GM12878 (cell line): ENCODE results near the gene SEMA4C. TPM values are rescaled to one million over a fixed set of nuclear protein-coding genes. Genes with fewer than 3 reads are reported as not detected.

ENCODE experiments used
- E2F8 ChIP-seq: fragments of 450-650 bp; IDR thresholded peaks from 2 replicates; pipeline ENCODE4 v1.6.1; 2018; ENCODE audit warnings: mild to moderate bottlenecking, low read depth, moderate library complexity; ENCODE audit not compliant: partially characterized antibody
- FOXK2 ChIP-seq: fragments of 450-650 bp; IDR thresholded peaks from 2 replicates; pipeline ENCODE4 v1.6.1; 2017; ENCODE audit warnings: mild to moderate bottlenecking, moderate library complexity
- HCFC1 ChIP-seq: fragments of 150-350 bp; IDR thresholded peaks from 2 replicates; pipeline ENCODE4 v1.6.1; 2014; ENCODE audit warnings: low read length
- KDM1A ChIP-seq: fragments of 200-600 bp; sonication (generic); IDR thresholded peaks from 2 replicates; pipeline ENCODE4 v1.6.1; 2016; ENCODE audit warnings: borderline replicate concordance
- MEF2B ChIP-seq: fragments of 450-650 bp; IDR thresholded peaks from 2 replicates; pipeline ENCODE4 v1.6.1; 2018; ENCODE audit warnings: mild to moderate bottlenecking, moderate library complexity; ENCODE audit not compliant: partially characterized antibody, poor library complexity, severe bottlenecking
- POLR2A ChIP-seq: IDR thresholded peaks from 2 replicates; pipeline ENCODE4 v1.6.1; 2011; ENCODE audit warnings: low read depth, mild to moderate bottlenecking, low read length
- SP1 ChIP-seq: IDR thresholded peaks from one replicate; pipeline ENCODE4 v1.6.1; 2011; ENCODE audit warnings: low read depth, low read length
- ZNF687 ChIP-seq: fragments of 450-650 bp; IDR thresholded peaks from 2 replicates; pipeline ENCODE4 v1.6.1; 2017; ENCODE audit warnings: mild to moderate bottlenecking, moderate library complexity
- polyA plus RNA-seq, 11 experiments: library from polyadenylated mRNA; depleted of rRNA in 4 of 11; unstranded in 6 of 11; stranded (reverse) in 5 of 11; fragments of >200 nt; fragmentation: Nextera tagmentation in 4 of 11; fragmentation: Illumina TruSeq in 1 of 11; extraction: Ambion mirVana in 4 of 11; extraction: Trizol in 1 of 11; gene quantifications; 1 replicate in 1 of 11; 2 replicates in 10 of 11; pipeline versions ENCODE4 v1.2.1 to v1.2.3, GENCODE V29; 2011 to 2016; ENCODE audit warnings: inconsistent platforms in 2 of 11, missing spikeins in 2 of 11, low read depth in 1 of 11
- total RNA-seq, 4 experiments: library from RNA; depleted of rRNA in 3 of 4; stranded (reverse); fragments of >200 nt in 3 of 4; fragmentation: Illumina TruSeq in 1 of 4; extraction: Trizol in 1 of 4; gene quantifications; 2 replicates each; pipeline versions ENCODE4 v1.2.1 to v1.2.3, GENCODE V29; 2013 to 2021

Gene SEMA4C
- total and polyA plus RNA-seq, 10 of the 15 experiments (the other 5 are each of a cell fraction or from before 2014, with no cell fraction given) = 0.06 to 21.6 (median 6.8) TPM

- no peak for TF ChIP-seq E2F8
- TF ChIP-seq ZNF687 = peak; percentile 47; the same call in 1 of the 2 replicates
- peak; percentile 66; the same call in 1 of the 2 replicates for TF ChIP-seq POLR2A
- no peak for TF ChIP-seq HCFC1
- peak; percentile 54 for TF ChIP-seq MEF2B
- no peak for TF ChIP-seq SP1
- TF ChIP-seq KDM1A = no peak
- no peak for TF ChIP-seq FOXK2
Observed at GRCh38 chr2:96869822-96870625, at the start of gene SEMA4C (continued).
